ENCODE data around the gene GNAQ.

The GNAQ gene

GRCh38 chr9:78001946-78002731 lies 29.5 kb downstream of the GNAQ start:
- no peak for TF ChIP-seq ZNF274 (IDR thresholded peaks at IDR 0.05; ENCODE audit: low read depth, low read length)
- H3K4me3 ChIP-seq (ENCODE audit: low read length), result no peak overlapping the region

- TF ChIP-seq ZNF274 (IDR thresholded peaks at IDR 0.05; ENCODE audit: low read depth, low read length), result no peak
- no peak overlapping the region for H3K4me3 ChIP-seq (ENCODE audit: low read length)
Observed at GRCh38 chr9:78000221-78000620, 31.4 kb downstream of the GNAQ start.

- TF ChIP-seq ZNF274 (IDR thresholded peaks at IDR 0.05; ENCODE audit: low read depth, low read length), result no peak
- no peak overlapping the region for H3K4me3 ChIP-seq (ENCODE audit: low read length)
Observed at GRCh38 chr9:77999231-77999631, 32.4 kb downstream of the GNAQ start.

- H3K4me3 ChIP-seq (ENCODE audit: low read length), result no peak overlapping the region
- no peak for TF ChIP-seq ZNF274 (IDR thresholded peaks at IDR 0.05; ENCODE audit: low read depth, low read length)
Observed at GRCh38 chr9:77997611-77998284, 33.9 kb downstream of the GNAQ start.

- no peak for TF ChIP-seq ZNF274 (IDR thresholded peaks at IDR 0.05; ENCODE audit: low read depth, low read length)
- H3K4me3 ChIP-seq (ENCODE audit: low read length), result no peak overlapping the region
Observed at GRCh38 chr9:77996696-77997095, 34.9 kb downstream of the GNAQ start.

- TF ChIP-seq ZNF274 (IDR thresholded peaks at IDR 0.05; ENCODE audit: low read depth, low read length), result no peak
- no peak overlapping the region for H3K4me3 ChIP-seq (ENCODE audit: low read length)
Observed at GRCh38 chr9:77991191-77991590, 40.4 kb downstream of the GNAQ start.

GRCh38 chr9:77989909-77990308 lies 41.7 kb downstream of the GNAQ start:
- no peak overlapping the region for H3K4me3 ChIP-seq (ENCODE audit: low read length)
- no peak for TF ChIP-seq ZNF274 (IDR thresholded peaks at IDR 0.05; ENCODE audit: low read depth, low read length)

GRCh38 chr9:77989458-77989857 lies 42.2 kb downstream of the GNAQ start:
- no peak for TF ChIP-seq ZNF274 (IDR thresholded peaks at IDR 0.05; ENCODE audit: low read depth, low read length)
- no peak overlapping the region for H3K4me3 ChIP-seq (ENCODE audit: low read length)

GRCh38 chr9:77988630-77989029 lies 43.0 kb downstream of the GNAQ start:
- H3K4me3 ChIP-seq (ENCODE audit: low read length), result no peak overlapping the region
- TF ChIP-seq ZNF274 (IDR thresholded peaks at IDR 0.05; ENCODE audit: low read depth, low read length), result no peak

- no peak overlapping the region for H3K4me3 ChIP-seq (ENCODE audit: low read length)
- TF ChIP-seq ZNF274 (IDR thresholded peaks at IDR 0.05; ENCODE audit: low read depth, low read length), result no peak
Observed at GRCh38 chr9:77987880-77988525, 43.6 kb downstream of the GNAQ start.

GRCh38 chr9:77987081-77987656 lies 44.4 kb downstream of the GNAQ start:
- no peak for TF ChIP-seq ZNF274 (IDR thresholded peaks at IDR 0.05; ENCODE audit: low read depth, low read length)
- no peak overlapping the region for H3K4me3 ChIP-seq (ENCODE audit: low read length)

- no peak overlapping the region for H3K4me3 ChIP-seq (ENCODE audit: low read length)
- no peak for TF ChIP-seq ZNF274 (IDR thresholded peaks at IDR 0.05; ENCODE audit: low read depth, low read length)
Observed at GRCh38 chr9:77985996-77986395, 45.6 kb downstream of the GNAQ start.

- no peak overlapping the region for H3K4me3 ChIP-seq (ENCODE audit: low read length)
- no peak for TF ChIP-seq ZNF274 (IDR thresholded peaks at IDR 0.05; ENCODE audit: low read depth, low read length)
Observed at GRCh38 chr9:77983320-77983662, 48.3 kb downstream of the GNAQ start.

- no peak for TF ChIP-seq ZNF274 (IDR thresholded peaks at IDR 0.05; ENCODE audit: low read depth, low read length)
- no peak overlapping the region for H3K4me3 ChIP-seq (ENCODE audit: low read length)
Observed at GRCh38 chr9:77982581-77983319, 48.9 kb downstream of the GNAQ start.

Measured in GM08714 (cell line).